GM23338 (cell line): Measurements from ENCODE around the gene RBM33. TPM values are rescaled to one million over a fixed set of nuclear protein-coding genes. Genes with fewer than 3 reads are reported as not detected.

Source experiments
- ATAC-seq: fragments of 200-7000 bp; cut with Tn5 transposase; 3 replicates; pipeline ENCODE4 v1.9.1; 2020
- DNase-seq: peaks from one replicate; pipeline ENCODE4 v3.0.0-alpha.2; 2015; ENCODE audit warnings: low spot score
- H2AFZ ChIP-seq: fragments of 200-600 bp; sonication (generic); 2 replicates; pipeline ENCODE4 v1.8.0; 2016; ENCODE audit warnings: antibody characterized with exemption, mild to moderate bottlenecking, moderate library complexity
- H3F3A ChIP-seq: fragments of 200-600 bp; sonication (generic); replicated peaks from 2 replicates; pipeline ENCODE4 v1.8.0; 2017; ENCODE audit warnings: antibody characterized with exemption, mixed run types, low read depth
- H3K27ac ChIP-seq: fragments of 200-600 bp; sonication (generic); 2 replicates; pipeline ENCODE4 v1.6.1; 2016; ENCODE audit warnings: low read depth
- H3K27me3 ChIP-seq: fragments of 200-600 bp; sonication (generic); 2 replicates; pipeline ENCODE4 v1.8.0; 2016; ENCODE audit warnings: mild to moderate bottlenecking, mixed run types, moderate library complexity; ENCODE audit not compliant: insufficient read depth
- H3K36me3 ChIP-seq: fragments of 200-600 bp; sonication (generic); 2 replicates; pipeline ENCODE4 v1.8.0; 2016; ENCODE audit warnings: mild to moderate bottlenecking; ENCODE audit not compliant: insufficient read depth
- H3K4me1 ChIP-seq: fragments of 200-600 bp; sonication (generic); 2 replicates; pipeline ENCODE4 v1.8.0; 2016; ENCODE audit warnings: mild to moderate bottlenecking, moderate library complexity; ENCODE audit not compliant: insufficient read depth
- H3K4me2 ChIP-seq: fragments of 200-600 bp; sonication (generic); 2 replicates; pipeline ENCODE4 v1.7.1; 2017; ENCODE audit warnings: mixed run types
- H3K4me3 ChIP-seq: fragments of 200-600 bp; sonication (generic); 2 replicates; pipeline ENCODE4 v1.6.1; 2016; ENCODE audit warnings: mixed run types
- H3K79me2 ChIP-seq: fragments of 200-600 bp; sonication (generic); replicated peaks from 2 replicates; pipeline ENCODE4 v1.8.0; 2017; ENCODE audit warnings: mild to moderate bottlenecking; ENCODE audit not compliant: insufficient read depth
- H3K9me2 ChIP-seq: fragments of 200-600 bp; sonication (generic); 2 replicates; pipeline ENCODE4 v1.8.0; 2017; ENCODE audit not compliant: insufficient read depth
- H4K20me1 ChIP-seq: fragments of 200-600 bp; sonication (generic); replicated peaks from 2 replicates; pipeline ENCODE4 v1.8.0; 2017; ENCODE audit warnings: mild to moderate bottlenecking; ENCODE audit not compliant: insufficient read depth
- H3K27ac Mint-ChIP-seq: 2 replicates; pipeline ENCODE4 v1.8.0; 2020; ENCODE audit warnings: inconsistent platforms, mild to moderate bottlenecking, moderate library complexity, mixed read lengths
- H3K27me3 Mint-ChIP-seq: 3 replicates; pipeline ENCODE4 v1.8.0; 2022; ENCODE audit warnings: low read depth, mild to moderate bottlenecking, moderate library complexity, mixed read lengths, inconsistent platforms; ENCODE audit not compliant: insufficient read depth, poor library complexity
- H3K36me3 Mint-ChIP-seq: 3 replicates; pipeline ENCODE4 v1.8.0; 2021; ENCODE audit warnings: low read depth, mild to moderate bottlenecking, inconsistent platforms, moderate library complexity, mixed read lengths
- H3K4me1 Mint-ChIP-seq: 3 replicates; pipeline ENCODE4 v1.8.0; 2020; ENCODE audit warnings: mild to moderate bottlenecking, inconsistent platforms, mixed read lengths
- H3K4me3 Mint-ChIP-seq: 3 replicates; pipeline ENCODE4 v1.8.0; 2021; ENCODE audit warnings: moderate library complexity, mild to moderate bottlenecking, inconsistent platforms, mixed read lengths
- H3K9me3 Mint-ChIP-seq: 3 replicates; pipeline ENCODE4 v1.8.0; 2020; ENCODE audit warnings: moderate library complexity, mild to moderate bottlenecking, inconsistent platforms, mixed read lengths
- EZH2 ChIP-seq: fragments of 200-600 bp; sonication (generic); IDR thresholded peaks from one replicate; pipeline ENCODE4 v1.8.0; 2017; ENCODE audit warnings: antibody characterized with exemption, mild to moderate bottlenecking, low read depth; ENCODE audit not compliant: unreplicated experiment
- EZH2phosphoT487 ChIP-seq: fragments of 200-600 bp; sonication (generic); IDR thresholded peaks from one replicate; pipeline ENCODE4 v1.8.1; 2018; ENCODE audit warnings: antibody characterized with exemption; ENCODE audit not compliant: unreplicated experiment
- ZNF114 ChIP-seq: fragments of 250-450 bp; sonication (Bioruptor Pico); IDR thresholded peaks from 2 replicates; pipeline ENCODE4 v1.5.0; 2020; ENCODE audit warnings: mild to moderate bottlenecking, moderate library complexity
- polyA plus RNA-seq: library from polyadenylated mRNA; unstranded; fragments of >200 nt; fragmentation: Nextera tagmentation; extraction: Ambion mirVana; gene quantifications from 2 replicates; pipeline ENCODE4 v1.2.1, GENCODE V29; 2016
- total RNA-seq: library from RNA; depleted of rRNA; stranded (reverse); fragments of >200 nt; shearing (Covaris generic); gene quantifications from 2 replicates; pipeline ENCODE4 v1.2.3, GENCODE V29; 2014
- TF ChIP-seq, protein P1 (sequence below): IDR thresholded peaks from 2 replicates; pipeline ENCODE4 v1.6.1; 2016; ENCODE audit warnings: antibody characterized with exemption
- TF ChIP-seq, protein P2 (sequence below): IDR thresholded peaks from one replicate; pipeline ENCODE4 v1.6.1; 2018; ENCODE audit warnings: antibody characterized with exemption; ENCODE audit not compliant: unreplicated experiment

The RBM33 gene
- total and polyA plus RNA-seq, 2 experiments from 2014 or later, result 47.7 to 94.7 TPM

DNA sequence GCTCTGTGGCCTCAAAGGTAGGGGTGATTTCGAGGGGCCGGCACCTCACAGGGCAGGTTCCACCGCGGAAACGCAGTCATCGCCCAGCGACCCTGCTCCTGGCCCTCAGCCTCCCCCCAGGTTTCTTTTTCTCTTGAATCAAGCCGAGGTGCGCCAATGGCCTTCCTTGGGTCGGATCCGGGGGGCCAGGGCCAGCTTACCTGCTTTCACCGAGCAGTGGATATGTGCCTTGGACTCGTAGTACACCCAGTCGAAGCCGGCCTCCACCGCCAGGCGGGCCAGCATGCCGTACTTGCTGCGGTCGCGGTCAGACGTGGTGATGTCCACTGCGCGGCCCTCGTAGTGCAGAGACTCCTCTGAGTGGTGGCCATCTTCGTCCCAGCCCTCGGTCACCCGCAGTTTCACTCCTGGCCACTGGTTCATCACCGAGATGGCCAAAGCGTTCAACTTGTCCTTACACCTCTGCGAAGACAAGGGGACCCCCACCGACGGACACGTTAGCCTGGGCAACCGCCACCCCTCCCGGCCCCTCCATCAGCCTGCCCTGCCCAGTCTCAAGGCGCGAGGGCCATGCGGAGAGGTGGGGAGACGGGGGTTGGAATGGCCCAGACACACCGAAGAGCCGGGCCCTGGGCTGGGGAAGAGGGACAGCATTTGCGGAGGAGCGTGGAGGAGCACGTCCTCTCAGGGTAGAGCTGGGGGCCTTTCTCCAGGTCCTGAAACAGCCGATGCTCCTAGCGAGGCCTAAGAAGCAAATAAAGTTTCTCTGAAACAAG, 161.8 kb downstream of the RBM33 start:
- Histone ChIP-seq H3K27ac (no peak overlapping the region), H2AFZ (no peak overlapping the region), H3K4me1 (peaks cover 41% of the 10 kb centered on the region), H3F3A (no peaks in the 10 kb centered on the region), H3K9me2 (no peaks in the 10 kb centered on the region), H3K36me3 (no peaks in the 10 kb centered on the region), H3K79me2 (no peaks in the 10 kb centered on the region), H4K20me1 (peaks cover 13% of the 10 kb centered on the region; the same call in 1 of the 2 replicates), H3K4me3 (peak overlapping the region; percentile 55), H3K4me2 (peak overlapping the region; percentile 80), H3K27me3 (peaks cover 100% of the 10 kb centered on the region)
- TF ChIP-seq ZNF114 (no peak), EZH2 (peak; percentile 41)
- TF ChIP-seq, protein P1, sequence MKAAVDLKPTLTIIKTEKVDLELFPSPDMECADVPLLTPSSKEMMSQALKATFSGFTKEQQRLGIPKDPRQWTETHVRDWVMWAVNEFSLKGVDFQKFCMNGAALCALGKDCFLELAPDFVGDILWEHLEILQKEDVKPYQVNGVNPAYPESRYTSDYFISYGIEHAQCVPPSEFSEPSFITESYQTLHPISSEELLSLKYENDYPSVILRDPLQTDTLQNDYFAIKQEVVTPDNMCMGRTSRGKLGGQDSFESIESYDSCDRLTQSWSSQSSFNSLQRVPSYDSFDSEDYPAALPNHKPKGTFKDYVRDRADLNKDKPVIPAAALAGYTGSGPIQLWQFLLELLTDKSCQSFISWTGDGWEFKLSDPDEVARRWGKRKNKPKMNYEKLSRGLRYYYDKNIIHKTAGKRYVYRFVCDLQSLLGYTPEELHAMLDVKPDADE, result no peak
- TF ChIP-seq, protein P2, sequence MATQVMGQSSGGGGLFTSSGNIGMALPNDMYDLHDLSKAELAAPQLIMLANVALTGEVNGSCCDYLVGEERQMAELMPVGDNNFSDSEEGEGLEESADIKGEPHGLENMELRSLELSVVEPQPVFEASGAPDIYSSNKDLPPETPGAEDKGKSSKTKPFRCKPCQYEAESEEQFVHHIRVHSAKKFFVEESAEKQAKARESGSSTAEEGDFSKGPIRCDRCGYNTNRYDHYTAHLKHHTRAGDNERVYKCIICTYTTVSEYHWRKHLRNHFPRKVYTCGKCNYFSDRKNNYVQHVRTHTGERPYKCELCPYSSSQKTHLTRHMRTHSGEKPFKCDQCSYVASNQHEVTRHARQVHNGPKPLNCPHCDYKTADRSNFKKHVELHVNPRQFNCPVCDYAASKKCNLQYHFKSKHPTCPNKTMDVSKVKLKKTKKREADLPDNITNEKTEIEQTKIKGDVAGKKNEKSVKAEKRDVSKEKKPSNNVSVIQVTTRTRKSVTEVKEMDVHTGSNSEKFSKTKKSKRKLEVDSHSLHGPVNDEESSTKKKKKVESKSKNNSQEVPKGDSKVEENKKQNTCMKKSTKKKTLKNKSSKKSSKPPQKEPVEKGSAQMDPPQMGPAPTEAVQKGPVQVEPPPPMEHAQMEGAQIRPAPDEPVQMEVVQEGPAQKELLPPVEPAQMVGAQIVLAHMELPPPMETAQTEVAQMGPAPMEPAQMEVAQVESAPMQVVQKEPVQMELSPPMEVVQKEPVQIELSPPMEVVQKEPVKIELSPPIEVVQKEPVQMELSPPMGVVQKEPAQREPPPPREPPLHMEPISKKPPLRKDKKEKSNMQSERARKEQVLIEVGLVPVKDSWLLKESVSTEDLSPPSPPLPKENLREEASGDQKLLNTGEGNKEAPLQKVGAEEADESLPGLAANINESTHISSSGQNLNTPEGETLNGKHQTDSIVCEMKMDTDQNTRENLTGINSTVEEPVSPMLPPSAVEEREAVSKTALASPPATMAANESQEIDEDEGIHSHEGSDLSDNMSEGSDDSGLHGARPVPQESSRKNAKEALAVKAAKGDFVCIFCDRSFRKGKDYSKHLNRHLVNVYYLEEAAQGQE, result no peak
- Mint-ChIP-seq H3K4me1 (peaks cover 40% of the 10 kb centered on the region), H3K27me3 (peaks cover 81% of the 10 kb centered on the region), H3K4me3 (peak overlapping the region; percentile 67), H3K27ac (no peak overlapping the region), H3K9me3 (peaks cover 5% of the 10 kb centered on the region; the same call in 2 of the 3 replicates), H3K36me3 (no peaks in the 10 kb centered on the region)
- peak; percentile 29 for DNase-seq
- ATAC-seq, result no peak; the same call in 2 of the 3 replicates

DNA sequence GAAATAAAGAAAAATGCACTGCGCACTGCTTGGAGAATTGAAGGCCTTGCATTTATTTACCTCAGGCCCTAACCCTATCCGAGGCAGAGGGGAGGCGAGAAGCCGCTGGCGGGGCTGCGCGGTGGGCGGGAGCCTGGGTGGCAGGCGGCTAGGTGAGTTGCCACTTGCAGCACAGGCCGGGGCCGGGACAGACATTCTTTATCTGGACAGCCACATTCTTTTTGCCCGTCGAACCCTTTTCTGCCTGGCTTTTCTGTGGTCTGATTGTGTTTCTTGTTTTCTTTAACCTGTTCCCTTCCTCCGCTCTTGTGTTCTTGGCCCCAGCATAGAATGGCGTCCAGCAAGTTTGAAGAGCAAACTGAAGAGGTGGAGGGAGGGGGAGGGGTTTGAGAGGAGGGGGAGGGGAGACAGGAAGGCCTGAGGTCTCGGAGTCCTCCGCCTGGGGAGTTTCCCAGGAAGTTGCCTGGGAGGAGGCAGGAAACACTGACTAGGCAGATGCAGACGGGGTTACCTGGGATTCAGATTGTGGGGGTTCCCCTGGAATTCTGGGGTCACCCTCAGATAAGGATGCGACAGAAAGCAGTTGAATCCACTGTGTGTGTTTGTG, 162.7 kb downstream of the RBM33 start:
- Histone ChIP-seq H3K36me3 (no peaks in the 10 kb centered on the region), H4K20me1 (peaks cover 13% of the 10 kb centered on the region; the same call in 1 of the 2 replicates), H3K9me2 (no peaks in the 10 kb centered on the region), H3K27ac (no peak overlapping the region), H3K27me3 (peaks cover 100% of the 10 kb centered on the region), H3K79me2 (no peaks in the 10 kb centered on the region), H2AFZ (peak overlapping the region; percentile 74), H3K4me3 (peak overlapping the region; percentile 55), H3F3A (no peaks in the 10 kb centered on the region), H3K4me1 (peaks cover 47% of the 10 kb centered on the region), H3K4me2 (peak overlapping the region; percentile 80)
- Mint-ChIP-seq H3K4me1 (peaks cover 48% of the 10 kb centered on the region), H3K27me3 (peaks cover 83% of the 10 kb centered on the region), H3K27ac (no peak overlapping the region), H3K9me3 (peaks cover 7% of the 10 kb centered on the region), H3K4me3 (peak overlapping the region; percentile 67), H3K36me3 (no peaks in the 10 kb centered on the region)
- ATAC-seq, result no peak
- DNase-seq, result peak; percentile 77
- TF ChIP-seq EZH2phosphoT487, result peak; percentile 74
- TF ChIP-seq, protein P1, result no peak
- TF ChIP-seq EZH2, result peak; percentile 72
